RWPE2 (cell line): ENCODE measurements around the gene KIF3C.

Experiments used
- ATAC-seq: fragments of 200-7000 bp; cut with Tn5 transposase; 3 replicates; pipeline ENCODE4 v1.9.1; 2021; ENCODE audit warnings: low read depth
- DNase-seq: peaks from one replicate; pipeline ENCODE4 v3.0.0-alpha.2; 2020; ENCODE audit warnings: low spot score
- H3K27ac ChIP-seq: fragments of 450-650 bp; 2 replicates; pipeline ENCODE4 v1.5.1; 2017; ENCODE audit warnings: mild to moderate bottlenecking; ENCODE audit not compliant: poor library complexity, severe bottlenecking
- H3K27me3 ChIP-seq: fragments of 250-450 bp; sonication (Bioruptor Pico); 2 replicates; pipeline ENCODE4 v1.5.1; 2021; ENCODE audit warnings: mild to moderate bottlenecking, moderate library complexity; ENCODE audit not compliant: insufficient read depth, poor library complexity, severe bottlenecking
- H3K36me3 ChIP-seq: fragments of 250-450 bp; sonication (Bioruptor Pico); 2 replicates; pipeline ENCODE4 v1.5.1; 2020; ENCODE audit warnings: low read depth, mild to moderate bottlenecking, moderate library complexity
- H3K4me1 ChIP-seq: fragments of 250-450 bp; sonication (Bioruptor Pico); 2 replicates; pipeline ENCODE4 v1.5.1; 2021; ENCODE audit warnings: mild to moderate bottlenecking, moderate library complexity; ENCODE audit not compliant: insufficient read depth, poor library complexity, severe bottlenecking
- H3K4me3 ChIP-seq: fragments of 250-450 bp; sonication (Bioruptor Pico); 2 replicates; pipeline ENCODE4 v1.5.1; 2021; ENCODE audit warnings: mild to moderate bottlenecking, moderate library complexity; ENCODE audit not compliant: severe bottlenecking
- H3K9me3 ChIP-seq: fragments of 250-450 bp; sonication (Bioruptor Pico); 2 replicates; pipeline ENCODE4 v1.5.1; 2021; ENCODE audit warnings: mild to moderate bottlenecking, moderate library complexity; ENCODE audit not compliant: severe bottlenecking
- CTCF ChIP-seq: fragments of 450-650 bp; IDR thresholded peaks from one replicate; pipeline ENCODE4 v1.5.1; 2017; ENCODE audit warnings: mild to moderate bottlenecking, moderate library complexity; ENCODE audit not compliant: poor library complexity, severe bottlenecking

KIF3C gene

GRCh38 chr2:25891672-25892071 is 90.6 kb downstream of the KIF3C start:
- no peaks in the 10 kb centered on the region for H3K4me1 ChIP-seq
- H3K27ac ChIP-seq: no peak overlapping the region
- H3K36me3 ChIP-seq: no peaks in the 10 kb centered on the region
- no peak for ATAC-seq
- no peak for DNase-seq
- no peak overlapping the region for H3K4me3 ChIP-seq
- H3K27me3 ChIP-seq: no peaks in the 10 kb centered on the region
- H3K9me3 ChIP-seq: no peaks in the 10 kb centered on the region
- TF ChIP-seq CTCF: no peak

GRCh38 chr2:25887624-25888242 is 94.6 kb downstream of the KIF3C start:
- Histone ChIP-seq H3K36me3 (no peaks in the 10 kb centered on the region), H3K4me3 (no peak overlapping the region), H3K4me1 (peaks cover 8% of the 10 kb centered on the region), H3K9me3 (no peaks in the 10 kb centered on the region), H3K27me3 (no peaks in the 10 kb centered on the region), H3K27ac (no peak overlapping the region)
- ATAC-seq (no peak), DNase-seq (no peak)
- no peak for TF ChIP-seq CTCF

DNA sequence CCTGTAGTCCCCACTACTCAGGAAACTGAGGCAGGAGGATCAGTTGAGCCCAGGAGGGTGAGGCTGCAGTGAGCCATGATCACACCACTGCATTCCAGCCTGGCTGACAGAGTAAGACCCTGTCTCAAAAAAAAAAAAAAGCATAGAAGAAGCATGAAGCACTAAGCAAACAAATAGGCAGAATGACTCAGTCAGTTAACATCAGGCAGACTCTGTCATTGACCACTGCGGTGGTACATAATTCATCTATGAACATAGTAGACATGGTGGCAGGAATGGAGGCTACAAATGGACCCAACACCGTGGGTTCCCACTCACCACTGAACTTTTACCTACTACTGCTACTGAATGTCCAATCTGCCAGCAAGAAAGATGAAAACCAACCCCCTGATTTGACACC is 96.4 kb downstream of the KIF3C start:
- no peak for DNase-seq
- Histone ChIP-seq H3K36me3 (no peaks in the 10 kb centered on the region), H3K27ac (no peak overlapping the region), H3K4me1 (peaks cover 8% of the 10 kb centered on the region), H3K4me3 (no peak overlapping the region), H3K9me3 (no peaks in the 10 kb centered on the region), H3K27me3 (no peaks in the 10 kb centered on the region)
- peak; percentile 96 for ATAC-seq
- TF ChIP-seq CTCF: no peak

DNA sequence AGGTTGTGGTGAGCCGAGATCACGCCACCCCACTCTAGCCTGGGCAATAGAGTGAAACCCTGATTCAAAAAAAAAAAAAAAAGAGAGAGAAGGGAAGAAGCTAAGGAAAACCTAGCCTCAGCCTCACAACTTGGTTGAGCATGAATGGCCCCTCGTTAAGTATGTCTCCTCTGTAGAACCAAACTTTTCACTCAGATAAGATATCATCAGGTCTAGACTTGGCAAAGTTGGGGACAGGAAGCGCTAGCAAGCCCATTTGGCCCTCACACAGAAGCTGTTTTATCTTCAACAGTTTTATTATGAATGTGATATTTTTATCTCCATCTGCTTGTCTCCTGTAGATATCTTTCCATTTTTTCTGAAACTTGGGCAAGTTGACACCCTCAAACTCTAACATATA is 100.5 kb downstream of the KIF3C start:
- no peaks in the 10 kb centered on the region for H3K27me3 ChIP-seq
- H3K4me3 ChIP-seq: no peak overlapping the region
- TF ChIP-seq CTCF: no peak
- H3K27ac ChIP-seq: no peak overlapping the region
- no peaks in the 10 kb centered on the region for H3K36me3 ChIP-seq
- DNase-seq: no peak
- ATAC-seq: no peak
- H3K4me1 ChIP-seq: peaks cover 20% of the 10 kb centered on the region
- no peaks in the 10 kb centered on the region for H3K9me3 ChIP-seq

DNA sequence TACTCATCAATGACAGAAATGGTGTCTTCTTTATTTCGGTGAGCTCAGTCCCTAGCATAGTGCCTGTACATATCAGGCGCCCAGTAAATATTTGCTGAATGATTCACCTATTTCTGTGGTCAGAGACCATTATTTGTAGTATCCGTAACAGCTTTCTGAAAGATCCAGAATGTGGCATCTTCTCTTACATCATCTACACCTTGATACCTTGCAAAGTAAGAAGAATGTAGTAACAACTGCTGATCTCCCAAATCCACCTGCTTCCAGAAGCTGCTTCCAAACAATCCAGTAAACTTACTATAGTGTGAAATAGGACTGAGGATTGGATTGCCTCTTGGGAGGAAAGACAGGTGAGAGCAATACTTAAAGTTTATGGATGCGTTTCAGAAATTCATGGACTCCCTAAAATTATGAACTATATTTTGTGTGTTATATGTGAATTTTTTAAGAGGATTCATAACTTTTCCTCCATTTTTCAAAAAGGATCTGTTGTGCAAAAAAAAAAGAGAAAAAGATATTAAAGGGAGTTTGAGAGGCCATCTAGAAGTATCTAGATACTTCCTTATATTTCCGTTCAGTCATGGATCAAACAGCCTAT is 103.1 kb downstream of the KIF3C start:
- Histone ChIP-seq H3K9me3 (no peaks in the 10 kb centered on the region), H3K4me1 (peaks cover 22% of the 10 kb centered on the region), H3K36me3 (peaks cover 6% of the 10 kb centered on the region), H3K4me3 (peak overlapping the region; percentile 86), H3K27me3 (no peaks in the 10 kb centered on the region), H3K27ac (peak overlapping the region; percentile 73)
- ATAC-seq (peak; percentile 44), DNase-seq (no peak)
- TF ChIP-seq CTCF: no peak
